Stimulated activated CD8-positive, alpha-beta memory T cell treated with anti-CD3 and anti-CD28 coated beads, Interleukin-4, amount 100 ng/mL, for 4 hours (primary cell): ENCODE data around the gene FSTL4.
"Not testable (repeated sequence)": the region's sequence is repeated elsewhere in the genome, so short reads cannot be mapped to it uniquely, and the experiment has no call there.

ENCODE experiments used
- DNase-seq, 2 donors: peaks; one replicate each; pipeline ENCODE4 v3.0.0-alpha.2; 2020; ENCODE audit warnings: low read depth in 2 of 2, low spot score in 1 of 2

The FSTL4 gene

DNA sequence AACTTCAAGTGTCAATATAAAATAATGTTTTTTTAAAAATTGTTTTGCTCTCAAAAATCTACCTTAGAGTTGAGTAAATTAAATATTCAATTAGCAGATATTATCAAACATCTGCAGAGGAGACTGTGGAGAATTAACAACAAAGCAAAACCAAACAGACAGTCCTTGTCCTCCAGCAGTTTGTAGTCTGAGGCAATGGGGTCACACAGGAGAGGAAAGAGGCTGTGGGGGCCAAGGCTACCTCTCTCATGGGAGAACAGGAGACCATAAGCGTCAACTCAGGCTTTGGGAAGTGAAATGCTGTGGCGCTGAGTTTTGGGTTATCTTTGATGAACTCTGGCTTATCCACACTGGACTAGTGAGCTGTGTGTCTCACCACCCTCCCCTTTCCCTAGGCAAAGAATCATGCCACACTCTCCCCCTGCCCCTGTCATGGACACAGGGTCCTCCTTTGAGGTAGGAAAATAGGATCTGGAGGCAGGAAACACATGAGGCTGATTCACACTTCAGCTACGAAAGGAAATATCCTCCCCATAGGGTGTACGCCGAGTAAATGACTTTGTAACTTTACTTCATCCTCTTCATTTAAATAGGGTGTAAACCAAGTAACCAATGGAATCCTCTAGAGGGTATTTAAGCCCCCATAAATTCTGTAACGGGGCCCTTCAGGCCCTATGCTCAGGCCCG is 152.7 kb downstream of the FSTL4 start:
- DNase-seq: no peak

GRCh38 chr5:133458435-133458834 is 153.9 kb downstream of the FSTL4 start:
- DNase-seq: no peak

- DNase-seq: no peak
Observed at GRCh38 chr5:133457439-133458355, 154.6 kb downstream of the FSTL4 start.

- no peak for DNase-seq
Observed at GRCh38 chr5:133456933-133457402, 155.4 kb downstream of the FSTL4 start.

DNA sequence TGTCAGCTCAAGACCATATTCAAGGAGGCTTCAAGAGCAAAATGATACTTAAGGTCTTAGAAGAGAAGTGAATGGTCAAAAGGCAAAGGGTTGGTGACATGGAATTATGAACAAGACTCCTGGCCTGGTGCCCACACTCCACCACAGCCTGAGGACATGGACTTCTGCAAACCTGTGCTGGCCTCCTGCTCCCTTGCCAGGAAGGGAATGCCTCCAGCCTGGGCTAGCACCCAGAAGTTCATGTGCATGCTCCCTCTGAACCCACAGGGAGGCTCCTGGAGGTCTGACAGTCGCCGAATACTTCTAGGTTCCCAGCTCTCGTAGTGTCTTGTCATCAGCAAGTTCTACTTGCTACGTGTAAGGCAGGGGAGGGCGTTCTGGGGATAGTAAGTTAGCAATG is 156.7 kb downstream of the FSTL4 start:
- DNase-seq: no peak

DNA sequence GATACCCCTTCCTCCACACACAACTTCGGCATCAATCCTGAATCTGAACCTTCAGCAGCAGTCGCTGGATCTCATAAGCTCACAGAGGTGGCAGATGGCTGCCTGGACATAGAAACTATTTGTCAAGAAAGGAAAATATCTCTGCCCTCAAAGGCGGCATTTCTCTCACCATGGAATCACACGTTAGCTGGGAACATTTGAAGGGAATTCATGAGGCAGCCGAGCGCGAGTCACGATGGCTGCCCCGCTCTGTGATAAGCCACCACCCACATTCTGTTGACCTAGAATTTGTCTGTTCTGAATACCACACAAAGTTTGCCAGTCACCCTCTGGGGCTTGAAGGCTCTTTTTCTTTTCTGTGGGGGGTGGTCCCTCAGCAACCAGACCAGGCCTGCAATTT is 157.9 kb downstream of the FSTL4 start:
- no peak for DNase-seq

- no peak for DNase-seq
Observed at GRCh38 chr5:133453831-133454230, 158.5 kb downstream of the FSTL4 start.

DNA sequence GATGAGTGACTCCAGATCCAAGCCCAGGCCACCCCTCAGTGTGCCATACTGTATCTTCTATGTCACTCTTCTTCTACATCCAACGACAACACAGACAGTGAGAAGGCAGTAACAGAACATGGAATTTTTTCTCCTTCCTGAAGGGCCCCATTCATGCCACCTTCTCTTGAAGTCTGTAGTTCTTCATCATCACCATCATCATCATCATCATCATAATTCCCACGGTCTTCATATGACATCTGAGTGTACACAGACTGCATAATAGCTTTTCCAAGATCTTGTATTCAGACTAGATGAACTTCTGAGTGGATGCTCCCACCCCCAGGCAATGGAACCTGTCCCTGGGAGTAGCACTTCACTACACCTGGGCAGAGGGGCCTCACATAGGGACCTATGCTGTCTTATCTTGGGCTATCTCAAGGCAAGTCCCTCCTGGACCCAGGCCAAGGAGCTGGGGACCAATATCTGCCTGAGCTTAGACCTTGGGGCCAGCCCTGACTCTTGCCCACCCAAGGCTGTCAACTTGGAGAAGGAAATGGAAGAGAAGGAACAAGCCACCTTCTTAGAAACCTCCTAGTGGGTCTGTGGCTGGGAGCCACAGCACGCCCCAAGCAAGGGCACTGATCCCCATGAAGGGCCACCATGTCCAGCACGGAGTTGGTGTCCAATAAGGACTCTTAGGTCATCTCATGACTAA is 159.1 kb downstream of the FSTL4 start:
- DNase-seq: no peak

- no peak for DNase-seq
Observed at GRCh38 chr5:133451926-133452325, 160.4 kb downstream of the FSTL4 start.

GRCh38 chr5:133450286-133450685 is 162.1 kb downstream of the FSTL4 start:
- no peak for DNase-seq

GRCh38 chr5:133449181-133449580 is 163.2 kb downstream of the FSTL4 start:
- no peak for DNase-seq

DNA sequence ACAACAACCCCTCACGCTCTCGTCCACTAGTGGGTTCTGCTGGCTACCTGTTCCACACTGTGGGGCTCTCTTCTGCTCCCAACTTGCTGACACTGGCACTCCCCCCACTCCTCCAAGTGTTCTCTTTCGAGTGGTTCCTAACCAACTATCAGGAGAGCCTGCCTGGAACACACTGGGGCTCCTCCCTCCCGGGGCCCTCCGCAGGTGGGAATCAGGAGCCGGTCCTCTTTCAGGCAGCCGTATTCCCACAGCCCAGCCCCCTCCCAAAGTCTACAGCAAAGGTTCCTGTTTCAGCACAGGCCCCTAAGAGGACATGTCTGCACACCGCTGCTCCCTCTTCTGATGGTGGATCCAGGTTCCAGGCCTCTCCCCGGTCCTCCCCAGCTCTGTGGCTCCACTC is 165.9 kb downstream of the FSTL4 start:
- DNase-seq: no peak

DNA sequence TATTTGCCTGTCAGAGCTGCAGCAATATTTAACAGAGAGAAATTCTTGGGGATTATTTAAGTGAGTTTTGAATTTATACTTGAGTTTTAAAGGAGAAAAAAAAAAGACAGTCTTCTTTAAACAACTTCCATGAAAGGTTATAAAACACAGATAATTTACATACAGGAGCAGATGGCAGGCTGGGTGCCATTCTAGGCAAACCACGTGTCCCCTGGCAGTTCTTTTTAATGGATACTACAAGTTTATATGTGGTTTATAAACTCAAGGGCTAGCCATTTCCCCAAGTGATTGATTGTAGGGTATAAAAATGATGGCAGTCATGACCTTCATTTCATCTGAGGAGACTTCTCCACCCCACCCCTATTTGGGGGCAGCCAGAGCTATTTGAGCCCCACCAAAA is 166.6 kb downstream of the FSTL4 start:
- no peak for DNase-seq

DNA sequence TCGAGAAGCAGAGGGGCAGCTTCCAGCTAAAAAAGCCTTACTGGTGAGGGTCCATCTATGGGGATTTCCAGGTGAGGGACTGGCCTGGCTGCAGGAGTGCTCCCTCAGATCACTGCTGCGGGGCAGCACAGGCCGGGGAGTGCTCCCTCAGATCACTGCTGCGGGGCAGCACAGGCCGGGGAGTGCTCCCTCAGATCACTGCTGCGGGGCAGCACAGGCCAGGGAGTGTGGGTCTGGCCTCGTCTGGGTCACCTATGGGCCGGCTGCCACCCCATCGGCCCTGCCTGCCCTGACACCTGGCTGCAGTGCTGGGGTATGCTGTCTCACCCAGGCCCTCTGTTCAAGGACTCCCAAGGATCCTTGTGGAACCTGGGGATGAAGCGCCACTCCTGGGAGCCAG is 167.1 kb downstream of the FSTL4 start:
- DNase-seq: not testable (repeated sequence)

- DNase-seq: no peak
Observed at GRCh38 chr5:133444711-133445110, 167.6 kb downstream of the FSTL4 start.

DNA sequence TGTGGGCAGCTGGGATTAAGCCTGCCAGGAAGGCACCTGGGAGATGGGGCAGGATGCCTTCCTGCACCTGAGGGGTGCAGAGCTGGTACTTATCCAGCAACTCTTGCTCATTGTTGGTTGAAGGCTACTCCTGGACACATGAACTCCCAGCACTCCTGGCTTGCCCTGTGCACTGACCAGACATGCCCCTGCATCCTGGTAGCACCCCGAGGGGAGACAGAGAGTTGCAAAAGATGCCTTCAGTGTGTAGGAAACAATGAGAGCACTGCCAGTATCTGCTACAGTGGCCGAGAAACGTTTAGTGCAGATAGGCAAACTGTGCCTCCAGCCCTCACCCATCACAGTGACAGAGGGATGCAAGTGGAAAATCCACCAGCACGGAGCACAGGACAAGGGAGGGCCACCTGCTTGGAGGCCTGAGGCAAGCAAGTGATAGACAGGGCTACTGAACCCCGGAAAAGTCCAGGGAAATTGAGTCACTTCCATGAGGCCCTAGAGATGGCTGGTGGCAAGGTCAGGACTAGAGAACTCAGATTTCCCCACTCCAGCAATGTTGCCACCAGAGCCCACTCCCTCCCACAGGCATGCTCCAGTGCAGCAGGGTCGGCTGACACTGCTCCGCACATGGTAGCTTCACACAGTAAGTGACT is 171.1 kb downstream of the FSTL4 start:
- DNase-seq: no peak

DNA sequence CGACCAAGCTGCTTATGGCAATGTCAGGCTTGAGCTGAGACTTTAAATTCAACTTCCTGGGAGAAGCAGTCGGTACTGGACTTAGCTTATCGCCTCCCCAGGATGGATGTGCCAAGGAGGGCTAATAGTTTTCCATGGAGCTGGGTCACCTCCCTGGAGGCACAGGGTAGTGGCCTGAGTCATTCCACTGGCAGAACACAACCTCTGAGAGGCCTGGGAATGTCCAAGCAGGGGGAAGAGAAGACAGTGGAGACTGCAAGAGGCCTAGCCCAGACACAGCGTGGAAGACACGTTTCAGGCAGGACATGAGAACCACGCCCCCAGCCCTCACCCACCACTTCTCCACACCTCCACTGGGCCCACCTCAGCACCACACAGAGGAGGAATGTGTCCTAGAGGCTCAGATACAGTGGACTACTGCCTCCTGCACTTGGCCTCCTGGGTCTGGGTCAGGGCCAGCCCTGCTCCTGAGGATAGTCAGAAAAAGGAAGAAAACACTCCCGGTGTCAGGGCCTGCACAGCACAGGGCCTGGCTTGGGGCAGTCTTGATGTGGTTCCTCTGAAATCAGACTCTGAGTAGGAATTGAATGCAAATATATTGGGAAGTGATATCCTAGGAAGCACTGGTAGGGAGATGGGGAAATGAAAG is 171.8 kb downstream of the FSTL4 start:
- DNase-seq: no peak

- no peak for DNase-seq
Observed at GRCh38 chr5:133439859-133440258, 172.5 kb downstream of the FSTL4 start.

DNA sequence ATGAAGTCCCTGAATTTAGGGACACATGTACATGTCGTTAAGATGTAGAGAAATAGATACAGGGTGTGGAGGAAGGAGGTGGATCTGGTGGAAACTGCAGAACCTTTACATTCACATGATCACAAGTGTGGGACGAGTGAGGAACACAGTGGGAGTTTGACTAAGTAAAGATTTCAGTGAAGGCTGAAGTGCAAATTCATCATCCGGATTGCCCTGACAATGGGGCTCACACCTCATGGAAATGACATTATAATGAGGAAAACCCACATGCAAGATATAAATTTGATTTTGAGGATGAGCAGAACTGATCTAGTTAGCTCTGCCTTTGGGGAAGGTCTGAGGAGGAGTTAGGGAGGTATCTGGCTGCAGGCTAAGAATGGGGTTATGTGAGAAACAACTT is 173.9 kb downstream of the FSTL4 start:
- DNase-seq: no peak

DNA sequence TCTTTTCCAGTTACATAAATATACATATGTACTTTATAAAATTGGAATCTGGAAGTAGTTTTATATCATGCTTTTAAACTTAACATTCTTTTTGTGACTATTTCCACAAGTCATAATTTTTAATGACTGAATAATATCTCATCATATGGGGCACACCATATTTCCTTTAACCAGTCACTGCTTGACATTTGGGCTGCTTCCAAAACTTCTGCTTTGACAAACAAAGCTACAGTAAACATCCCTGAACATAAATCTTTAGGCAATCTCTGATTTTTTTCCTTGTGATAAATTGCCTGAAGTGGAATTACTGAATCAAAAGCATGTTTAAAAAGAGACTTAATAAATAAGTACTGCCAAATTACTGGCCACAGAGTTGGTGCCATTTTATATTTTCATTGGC is 178.0 kb downstream of the FSTL4 start:
- no peak for DNase-seq

GRCh38 chr5:133433641-133434040 is 178.7 kb downstream of the FSTL4 start:
- DNase-seq: no peak
